ENCODE results near the gene MYMX. TPM values are rescaled to one million over a fixed set of nuclear protein-coding genes. Genes with fewer than 3 reads are reported as not detected.

Gene MYMX
- total and polyA plus RNA-seq, 4 donors: 0.14 TPM; not detected in 3

DNA sequence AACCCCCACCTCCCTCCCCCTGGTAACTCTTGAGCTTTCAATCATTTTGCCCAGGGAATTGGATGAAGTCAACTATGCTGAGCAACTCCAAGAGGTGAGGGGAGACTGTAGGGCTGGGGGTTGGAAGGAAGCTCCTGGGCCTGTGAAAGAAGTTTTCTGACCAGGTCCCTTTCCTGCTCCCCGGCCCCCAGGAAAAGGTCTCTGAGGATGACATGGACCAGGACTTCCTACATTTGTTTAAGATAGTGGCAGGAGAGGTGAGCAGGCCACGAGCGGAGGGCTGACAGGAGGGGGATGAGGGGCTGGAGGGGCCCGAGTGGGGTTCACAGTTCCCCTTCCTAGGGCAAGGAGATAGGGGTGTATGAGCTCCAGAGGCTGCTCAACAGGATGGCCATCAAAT lies 36.3 kb upstream of the MYMX start:
- DNase-seq (ENCODE audit: low spot score): no peak
- H3K9me3 ChIP-seq (ENCODE audit: control insufficient read depth in 4 of 4, low read length in 3 of 4): no peaks in the 10 kb centered on the region
- H3K36me3 ChIP-seq (ENCODE audit: control insufficient read depth in 4 of 4, insufficient read depth in 3 of 4, low read depth in 1 of 4, low read length in 3 of 4): no peaks in the 10 kb centered on the region
- no peak overlapping the region for H3K9ac ChIP-seq (ENCODE audit: low read depth in 1 of 2, low read length in 2 of 2)
- no peak overlapping the region for H3K4me3 ChIP-seq (ENCODE audit: low read depth in 1 of 3, low read length in 3 of 3)
- H3K27me3 ChIP-seq (ENCODE audit: control insufficient read depth in 4 of 4, insufficient read depth in 4 of 4, low read length in 3 of 4): no peaks in the 10 kb centered on the region
- H3K4me1 ChIP-seq (ENCODE audit: control insufficient read depth in 4 of 4, insufficient read depth in 4 of 4, low read length in 3 of 4): peaks cover 0 to 6% (median 0%) of the 10 kb centered on the region in 4 donors
- TF ChIP-seq NR2F2 (IDR thresholded peaks at IDR 0.05): no peak
- TF ChIP-seq JUND (IDR thresholded peaks at IDR 0.05): no peak
- no peak for TF ChIP-seq ATF3 (IDR thresholded peaks at IDR 0.05)
- TF ChIP-seq GABPA (IDR thresholded peaks at IDR 0.05 in 1 of 2, conservative IDR thresholded peaks at IDR 0.05 in 1 of 2): no peak
- no peak for TF ChIP-seq RXRA (IDR thresholded peaks at IDR 0.05)
- TF ChIP-seq TAF1 (conservative IDR thresholded peaks at IDR 0.05): no peak
- no peak for TF ChIP-seq MAX (IDR thresholded peaks at IDR 0.05)
- TF ChIP-seq SP1 (IDR thresholded peaks at IDR 0.05): no peak
- TF ChIP-seq, protein P1, sequence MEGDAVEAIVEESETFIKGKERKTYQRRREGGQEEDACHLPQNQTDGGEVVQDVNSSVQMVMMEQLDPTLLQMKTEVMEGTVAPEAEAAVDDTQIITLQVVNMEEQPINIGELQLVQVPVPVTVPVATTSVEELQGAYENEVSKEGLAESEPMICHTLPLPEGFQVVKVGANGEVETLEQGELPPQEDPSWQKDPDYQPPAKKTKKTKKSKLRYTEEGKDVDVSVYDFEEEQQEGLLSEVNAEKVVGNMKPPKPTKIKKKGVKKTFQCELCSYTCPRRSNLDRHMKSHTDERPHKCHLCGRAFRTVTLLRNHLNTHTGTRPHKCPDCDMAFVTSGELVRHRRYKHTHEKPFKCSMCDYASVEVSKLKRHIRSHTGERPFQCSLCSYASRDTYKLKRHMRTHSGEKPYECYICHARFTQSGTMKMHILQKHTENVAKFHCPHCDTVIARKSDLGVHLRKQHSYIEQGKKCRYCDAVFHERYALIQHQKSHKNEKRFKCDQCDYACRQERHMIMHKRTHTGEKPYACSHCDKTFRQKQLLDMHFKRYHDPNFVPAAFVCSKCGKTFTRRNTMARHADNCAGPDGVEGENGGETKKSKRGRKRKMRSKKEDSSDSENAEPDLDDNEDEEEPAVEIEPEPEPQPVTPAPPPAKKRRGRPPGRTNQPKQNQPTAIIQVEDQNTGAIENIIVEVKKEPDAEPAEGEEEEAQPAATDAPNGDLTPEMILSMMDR (IDR thresholded peaks at IDR 0.05; ENCODE audit: low read depth, low read length, missing input control): no peak
- no peak for TF ChIP-seq HNF4A (conservative IDR thresholded peaks at IDR 0.05)
- TF ChIP-seq EGR1 (IDR thresholded peaks at IDR 0.05; ENCODE audit: low read depth in 2 of 2): no peak
- no peak for TF ChIP-seq REST (IDR thresholded peaks at IDR 0.05)
- no peak for TF ChIP-seq HNF4G (IDR thresholded peaks at IDR 0.05)
- no peak for TF ChIP-seq RAD21 (IDR thresholded peaks at IDR 0.05)
- TF ChIP-seq FOXA1 (IDR thresholded peaks at IDR 0.05): no peak
- no peak for TF ChIP-seq FOXA2 (IDR thresholded peaks at IDR 0.05)
- no peak for TF ChIP-seq ZBTB33 (IDR thresholded peaks at IDR 0.05)
- no peak overlapping the region for H3K27ac ChIP-seq (ENCODE audit: low read depth in 1 of 2, low read length in 2 of 2)
- WGBS: 84% methylated on average over 4 of the region's 4 CpGs

DNA sequence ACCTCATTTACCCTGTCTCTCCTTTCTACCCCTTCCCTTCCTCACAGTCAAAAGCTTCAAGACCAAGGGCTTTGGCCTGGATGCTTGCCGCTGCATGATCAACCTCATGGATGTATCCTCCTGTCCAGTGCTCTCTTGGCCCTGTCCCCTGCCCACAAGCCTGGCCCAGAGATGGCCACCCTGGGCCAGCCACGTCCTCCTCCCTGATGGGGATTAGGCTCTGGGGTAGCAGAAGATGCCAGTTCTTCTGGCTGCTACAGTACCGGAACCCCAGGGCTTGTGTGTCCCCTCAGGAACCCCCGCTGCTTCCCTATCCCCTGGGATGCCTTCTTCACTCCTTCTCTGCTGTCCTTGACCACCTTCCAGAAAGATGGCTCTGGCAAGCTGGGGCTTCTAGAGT lies 35.8 kb upstream of the MYMX start:
- H3K4me1 ChIP-seq (ENCODE audit: control insufficient read depth in 4 of 4, insufficient read depth in 4 of 4, low read length in 3 of 4): peaks cover 0 to 6% (median 0%) of the 10 kb centered on the region in 4 donors
- H3K27ac ChIP-seq (ENCODE audit: low read depth in 1 of 2, low read length in 2 of 2): no peak overlapping the region
- DNase-seq (ENCODE audit: low spot score): no peak
- H3K27me3 ChIP-seq (ENCODE audit: control insufficient read depth in 4 of 4, insufficient read depth in 4 of 4, low read length in 3 of 4): no peaks in the 10 kb centered on the region
- H3K9me3 ChIP-seq (ENCODE audit: control insufficient read depth in 4 of 4, low read length in 3 of 4): no peaks in the 10 kb centered on the region
- H3K9ac ChIP-seq (ENCODE audit: low read depth in 1 of 2, low read length in 2 of 2): no peak overlapping the region
- H3K4me3 ChIP-seq (ENCODE audit: low read depth in 1 of 3, low read length in 3 of 3): no peak overlapping the region
- 93% methylated on average over 4 of the region's 4 CpGs for whole genome bisulfite sequencing
- H3K36me3 ChIP-seq (ENCODE audit: control insufficient read depth in 4 of 4, insufficient read depth in 3 of 4, low read depth in 1 of 4, low read length in 3 of 4): no peaks in the 10 kb centered on the region
- TF ChIP-seq REST (IDR thresholded peaks at IDR 0.05) (no peak), GABPA (IDR thresholded peaks at IDR 0.05 in 1 of 2, conservative IDR thresholded peaks at IDR 0.05 in 1 of 2) (no peak), MAX (IDR thresholded peaks at IDR 0.05) (no peak), FOXA2 (IDR thresholded peaks at IDR 0.05) (no peak), RXRA (IDR thresholded peaks at IDR 0.05) (no peak), NR2F2 (IDR thresholded peaks at IDR 0.05) (no peak), YY1 (IDR thresholded peaks at IDR 0.05) (no peak), ATF3 (IDR thresholded peaks at IDR 0.05) (no peak), RAD21 (IDR thresholded peaks at IDR 0.05) (no peak), HNF4A (conservative IDR thresholded peaks at IDR 0.05) (no peak), EGR1 (IDR thresholded peaks at IDR 0.05; ENCODE audit: low read depth in 2 of 2) (no peak), HNF4G (IDR thresholded peaks at IDR 0.05) (no peak)

All from liver (tissue), 9 donors.